ENCODE measurements around the gene FAF2. TPM values are rescaled to one million over a fixed set of nuclear protein-coding genes. Genes with fewer than 3 reads are reported as not detected.

FAF2 gene
- total and polyA plus RNA-seq, 3 experiments from 2014 or later = 13.5 to 45.2 (median 45.1) TPM

- no peak for DNase-seq
- H3K4me3 ChIP-seq (ENCODE audit: low read length) = no peak overlapping the region
Measured at GRCh38 chr5:176500511-176500910, 52.3 kb downstream of the FAF2 start.

GRCh38 chr5:176501333-176501732 is 53.1 kb downstream of the FAF2 start:
- H3K4me3 Mint-ChIP-seq = no peak overlapping the region
- peak overlapping the region in 1 of 8 donors; percentile 58 for H3K27ac Mint-ChIP-seq
- H3K4me1 Mint-ChIP-seq = no peaks in the 10 kb centered on the region
- H3K4me3 ChIP-seq (ENCODE audit: low read length) = no peak overlapping the region
- no peak overlapping the region for H3K27ac ChIP-seq (ENCODE audit: low read depth, low read length)
- H3K4me1 ChIP-seq (ENCODE audit: insufficient read depth, low read length) = no peaks in the 10 kb centered on the region
- H3K36me3 ChIP-seq (ENCODE audit: insufficient read depth, low read length) = peaks cover 56% of the 10 kb centered on the region
- H3K36me3 Mint-ChIP-seq = peaks cover 9 to 83% (median 33%) of the 10 kb centered on the region in 3 donors
- H3K27me3 ChIP-seq (ENCODE audit: insufficient read depth, low read length, poor library complexity, severe bottlenecking) = no peaks in the 10 kb centered on the region
- no peak for DNase-seq
- POLR2A ChIA-PET = no interaction called here
- CTCF ChIA-PET = interaction anchor here (1.3 to 1.5 kb wide), 2 partner anchors 12 to 53 kb away, joined by 3 to 4 read pairs; partner anchors contain the start of gene FAF2
- H3K9me3 Mint-ChIP-seq = no peaks in the 10 kb centered on the region
- H3K27me3 Mint-ChIP-seq = no peaks in the 10 kb centered on the region
- H3K9me3 ChIP-seq (ENCODE audit: low read length) = no peaks in the 10 kb centered on the region

More at GRCh38 chr5:176500511-176500910, 52.3 kb downstream of the FAF2 start:
- H3K27ac ChIP-seq (ENCODE audit: low read depth, low read length) = no peak overlapping the region
- no peaks in the 10 kb centered on the region for H3K9me3 Mint-ChIP-seq
- no peaks in the 10 kb centered on the region for H3K4me1 Mint-ChIP-seq
- no peaks in the 10 kb centered on the region for H3K9me3 ChIP-seq (ENCODE audit: low read length)
- ChIA-PET CTCF (interaction anchor here (1.1 to 1.3 kb wide), 2 partner anchors 12 to 43 kb away, joined by 3 read pairs; no protein-coding TSS in a partner anchor), POLR2A (no interaction called here)
- no peaks in the 10 kb centered on the region for H3K27me3 Mint-ChIP-seq
- no peaks in the 10 kb centered on the region for H3K4me1 ChIP-seq (ENCODE audit: insufficient read depth, low read length)
- no peaks in the 10 kb centered on the region for H3K27me3 ChIP-seq (ENCODE audit: insufficient read depth, low read length, poor library complexity, severe bottlenecking)
- peak overlapping the region in 2 of 8 donors; percentile 3 to 78 for H3K27ac Mint-ChIP-seq
- no peak overlapping the region for H3K4me3 Mint-ChIP-seq
- H3K36me3 ChIP-seq (ENCODE audit: insufficient read depth, low read length) = peaks cover 64% of the 10 kb centered on the region
- H3K36me3 Mint-ChIP-seq = peaks cover 9 to 84% (median 33%) of the 10 kb centered on the region in 3 donors

DNA sequence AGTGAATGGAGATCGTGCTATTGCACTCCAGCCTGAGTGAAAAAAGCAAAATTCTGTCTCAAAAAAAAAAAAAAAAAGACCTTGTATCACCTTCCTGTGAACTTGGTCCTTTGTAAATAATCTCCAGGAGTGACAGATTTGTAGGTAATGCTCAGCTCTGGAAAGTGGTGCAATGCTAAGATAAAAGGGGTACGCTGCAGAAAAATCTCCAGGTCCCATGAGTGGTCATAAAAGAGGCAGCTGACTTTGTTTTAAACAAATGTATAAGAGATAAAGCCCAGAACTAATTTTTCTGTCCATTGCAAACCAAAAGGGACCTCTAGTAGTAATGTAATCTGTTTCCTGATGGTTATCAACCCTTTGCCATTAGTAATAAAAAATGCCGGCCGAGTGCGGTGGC is 55.3 kb downstream of the FAF2 start:
- peak overlapping the region in 1 of 8 donors; percentile 61 for H3K27ac Mint-ChIP-seq
- no peak overlapping the region for H3K27ac ChIP-seq (ENCODE audit: low read depth, low read length)
- POLR2A ChIA-PET = no interaction called here
- peaks cover 49% of the 10 kb centered on the region for H3K36me3 ChIP-seq (ENCODE audit: insufficient read depth, low read length)
- no peaks in the 10 kb centered on the region for H3K9me3 ChIP-seq (ENCODE audit: low read length)
- no peaks in the 10 kb centered on the region for H3K9me3 Mint-ChIP-seq
- H3K27me3 Mint-ChIP-seq = no peaks in the 10 kb centered on the region
- H3K4me3 Mint-ChIP-seq = no peak overlapping the region
- DNase-seq = no peak
- CTCF ChIA-PET = no interaction called here
- peaks cover 9 to 83% (median 37%) of the 10 kb centered on the region in 3 donors for H3K36me3 Mint-ChIP-seq
- no peaks in the 10 kb centered on the region for H3K4me1 Mint-ChIP-seq
- no peak overlapping the region for H3K4me3 ChIP-seq (ENCODE audit: low read length)
- H3K4me1 ChIP-seq (ENCODE audit: insufficient read depth, low read length) = no peaks in the 10 kb centered on the region
- no peaks in the 10 kb centered on the region for H3K27me3 ChIP-seq (ENCODE audit: insufficient read depth, low read length, poor library complexity, severe bottlenecking)

DNA sequence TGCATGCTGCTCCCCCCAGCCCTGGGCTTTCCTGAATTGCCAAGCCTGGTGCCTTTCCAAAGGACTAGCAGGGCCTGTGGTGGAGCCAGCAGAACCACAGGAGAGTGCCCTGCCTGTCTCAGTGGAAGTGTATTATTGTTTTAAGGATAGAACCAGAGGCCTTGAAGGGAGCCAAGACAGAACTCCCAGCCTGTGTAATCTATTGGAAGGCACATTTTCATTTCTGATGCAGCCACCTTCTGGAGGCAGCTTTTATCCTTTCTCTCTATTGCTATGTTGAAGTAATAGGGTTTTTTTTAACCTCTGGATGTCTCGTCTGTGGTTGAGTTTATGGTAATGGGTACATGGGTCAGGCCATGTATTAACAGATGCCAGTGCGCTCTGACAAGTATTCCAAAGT is 59.7 kb downstream of the FAF2 start:
- no peaks in the 10 kb centered on the region for H3K27me3 ChIP-seq (ENCODE audit: insufficient read depth, low read length, poor library complexity, severe bottlenecking)
- H3K4me1 Mint-ChIP-seq = peaks cover 0 to 4% (median 0%) of the 10 kb centered on the region in 3 donors
- peaks cover 23% of the 10 kb centered on the region for H3K36me3 ChIP-seq (ENCODE audit: insufficient read depth, low read length)
- POLR2A ChIA-PET = interaction anchor here (1.0 kb wide), 1 partner anchor 27 kb away, joined by 3 read pairs; no protein-coding TSS in a partner anchor
- no peaks in the 10 kb centered on the region for H3K9me3 Mint-ChIP-seq
- no peak for DNase-seq
- no peaks in the 10 kb centered on the region for H3K27me3 Mint-ChIP-seq
- no peaks in the 10 kb centered on the region for H3K4me1 ChIP-seq (ENCODE audit: insufficient read depth, low read length)
- H3K27ac ChIP-seq (ENCODE audit: low read depth, low read length) = no peak overlapping the region
- no peak overlapping the region for H3K4me3 ChIP-seq (ENCODE audit: low read length)
- no peaks in the 10 kb centered on the region for H3K9me3 ChIP-seq (ENCODE audit: low read length)
- H3K4me3 Mint-ChIP-seq = no peak overlapping the region
- peak overlapping the region in 2 of 8 donors; percentile 5 to 36 for H3K27ac Mint-ChIP-seq
- H3K36me3 Mint-ChIP-seq = peaks cover 4 to 61% (median 23%) of the 10 kb centered on the region in 3 donors
- CTCF ChIA-PET = interaction anchor here (1.2 to 1.7 kb wide), 2 partner anchors 27 to 91 kb away, joined by 3 to 4 read pairs; partner anchors contain the start of gene CLTB

DNA sequence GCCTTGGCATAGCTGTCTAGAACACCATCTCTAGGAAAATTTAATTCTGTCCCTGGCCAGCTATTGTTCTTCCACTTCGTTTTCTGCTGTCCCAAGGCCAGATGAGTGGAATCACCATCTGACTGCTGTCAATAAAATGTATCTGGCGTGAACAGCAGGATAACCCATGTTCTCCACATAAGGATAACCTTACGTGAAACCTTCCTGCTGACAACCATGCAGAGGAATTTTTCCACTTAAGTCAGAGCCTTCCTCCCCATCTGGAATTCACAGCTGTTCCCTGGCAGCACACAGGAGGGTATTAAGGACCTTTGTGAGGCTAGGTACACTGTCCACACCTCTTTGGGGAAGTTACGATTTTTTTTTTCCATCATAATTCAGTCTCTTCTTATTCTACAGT is 60.4 kb downstream of the FAF2 start:
- peak overlapping the region in 4 of 8 donors; percentile 17 to 61 (median 41) for H3K27ac Mint-ChIP-seq
- no peaks in the 10 kb centered on the region for H3K4me1 ChIP-seq (ENCODE audit: insufficient read depth, low read length)
- no peaks in the 10 kb centered on the region for H3K9me3 Mint-ChIP-seq
- H3K4me3 Mint-ChIP-seq = no peak overlapping the region
- POLR2A ChIA-PET = interaction anchor here (1.0 kb wide), 1 partner anchor 26 kb away, joined by 3 read pairs; no protein-coding TSS in a partner anchor
- no peak for DNase-seq
- no peak overlapping the region for H3K27ac ChIP-seq (ENCODE audit: low read depth, low read length)
- H3K4me1 Mint-ChIP-seq = peaks cover 0 to 5% (median 0%) of the 10 kb centered on the region in 3 donors
- no peak overlapping the region for H3K4me3 ChIP-seq (ENCODE audit: low read length)
- H3K27me3 Mint-ChIP-seq = no peaks in the 10 kb centered on the region
- no peaks in the 10 kb centered on the region for H3K27me3 ChIP-seq (ENCODE audit: insufficient read depth, low read length, poor library complexity, severe bottlenecking)
- peaks cover 23% of the 10 kb centered on the region for H3K36me3 ChIP-seq (ENCODE audit: insufficient read depth, low read length)
- no peaks in the 10 kb centered on the region for H3K9me3 ChIP-seq (ENCODE audit: low read length)
- CTCF ChIA-PET = interaction anchor here (1.3 to 1.7 kb wide), 2 partner anchors 27 to 60 kb away, joined by 3 to 4 read pairs; no protein-coding TSS in a partner anchor
- H3K36me3 Mint-ChIP-seq = peaks cover 4 to 56% (median 20%) of the 10 kb centered on the region in 3 donors

DNA sequence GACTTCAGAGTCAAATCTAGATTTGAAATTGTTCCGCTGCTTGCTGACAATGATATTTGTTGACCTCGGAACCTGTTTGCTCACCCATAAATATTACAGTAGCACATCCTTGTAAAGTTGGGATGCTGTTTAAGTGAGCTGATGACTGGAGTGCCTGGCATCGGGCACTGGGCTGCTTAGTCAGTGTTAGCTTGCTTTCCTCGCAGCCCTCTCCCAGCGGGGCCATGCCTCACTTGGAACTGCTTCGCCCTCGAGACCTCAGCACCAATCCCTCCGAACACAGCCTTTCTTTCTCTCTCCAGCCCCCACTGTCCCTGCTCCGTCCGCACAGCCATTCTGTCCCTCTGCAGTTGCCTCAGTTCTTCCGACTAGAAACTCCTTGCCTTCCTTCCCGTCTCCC is 65.6 kb downstream of the FAF2 start:
- no peak overlapping the region for H3K4me3 Mint-ChIP-seq
- H3K4me1 ChIP-seq (ENCODE audit: insufficient read depth, low read length) = peaks cover 15% of the 10 kb centered on the region
- no peaks in the 10 kb centered on the region for H3K27me3 ChIP-seq (ENCODE audit: insufficient read depth, low read length, poor library complexity, severe bottlenecking)
- no peaks in the 10 kb centered on the region for H3K36me3 ChIP-seq (ENCODE audit: insufficient read depth, low read length)
- no peaks in the 10 kb centered on the region for H3K9me3 ChIP-seq (ENCODE audit: low read length)
- H3K4me3 ChIP-seq (ENCODE audit: low read length) = no peak overlapping the region
- H3K27ac ChIP-seq (ENCODE audit: low read depth, low read length) = no peak overlapping the region
- CTCF ChIA-PET = no interaction called here
- peaks cover 0 to 8% (median 2%) of the 10 kb centered on the region in 3 donors for H3K36me3 Mint-ChIP-seq
- DNase-seq = no peak
- POLR2A ChIA-PET = no interaction called here
- no peaks in the 10 kb centered on the region for H3K9me3 Mint-ChIP-seq
- H3K27ac Mint-ChIP-seq = peak overlapping the region in 2 of 8 donors; percentile 46 to 47
- H3K27me3 Mint-ChIP-seq = no peaks in the 10 kb centered on the region
- peaks cover 15 to 24% (median 17%) of the 10 kb centered on the region in 3 donors for H3K4me1 Mint-ChIP-seq

DNA sequence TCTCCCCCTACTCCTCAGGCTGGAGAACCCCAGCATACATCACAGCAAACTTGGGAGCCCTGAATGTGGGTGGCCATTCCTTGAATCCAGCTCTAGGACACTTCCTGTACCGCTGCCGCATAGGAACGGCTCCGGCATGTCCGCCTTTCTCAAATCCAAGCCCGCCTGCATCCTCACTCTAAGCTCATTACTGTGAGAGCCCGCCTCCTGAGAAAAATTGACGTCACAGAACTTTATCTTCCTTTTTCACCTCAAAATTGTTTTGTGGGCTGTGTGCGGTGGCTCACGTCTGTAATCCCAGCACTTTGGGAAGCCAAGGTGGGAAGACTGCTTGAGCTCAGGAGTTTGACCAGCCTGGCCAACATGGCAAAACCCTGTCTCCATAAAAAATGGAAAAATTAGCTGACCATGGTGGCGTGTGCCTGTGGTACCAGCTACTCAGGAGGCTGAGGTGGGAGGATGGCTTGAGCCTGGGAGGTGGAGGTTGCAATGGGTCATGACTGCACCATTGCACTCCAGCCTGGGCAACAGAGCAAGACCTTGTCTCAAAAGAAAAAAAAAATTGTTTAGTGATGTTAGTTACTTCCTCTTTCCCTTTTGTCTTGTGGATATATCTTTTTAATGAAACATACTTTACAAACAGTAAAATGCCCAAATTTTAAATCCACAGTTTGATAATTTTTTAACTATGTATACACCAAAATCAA is 66.2 kb downstream of the FAF2 start:
- Histone ChIP-seq H3K27me3 (ENCODE audit: insufficient read depth, low read length, poor library complexity, severe bottlenecking) (no peaks in the 10 kb centered on the region), H3K9me3 (ENCODE audit: low read length) (no peaks in the 10 kb centered on the region), H3K4me3 (ENCODE audit: low read length) (no peak overlapping the region), H3K27ac (ENCODE audit: low read depth, low read length) (no peak overlapping the region), H3K4me1 (ENCODE audit: insufficient read depth, low read length) (peaks cover 15% of the 10 kb centered on the region), H3K36me3 (ENCODE audit: insufficient read depth, low read length) (no peaks in the 10 kb centered on the region)
- Mint-ChIP-seq H3K27ac (peak overlapping the region in 4 of 8 donors; percentile 46 to 64 (median 52)), H3K4me1 (peaks cover 15 to 24% (median 17%) of the 10 kb centered on the region in 3 donors), H3K4me3 (no peak overlapping the region), H3K9me3 (no peaks in the 10 kb centered on the region), H3K36me3 (peaks cover 0 to 3% (median 2%) of the 10 kb centered on the region in 3 donors), H3K27me3 (no peaks in the 10 kb centered on the region)
- DNase-seq = no peak
- ChIA-PET POLR2A (no interaction called here), CTCF (no interaction called here)

DNA sequence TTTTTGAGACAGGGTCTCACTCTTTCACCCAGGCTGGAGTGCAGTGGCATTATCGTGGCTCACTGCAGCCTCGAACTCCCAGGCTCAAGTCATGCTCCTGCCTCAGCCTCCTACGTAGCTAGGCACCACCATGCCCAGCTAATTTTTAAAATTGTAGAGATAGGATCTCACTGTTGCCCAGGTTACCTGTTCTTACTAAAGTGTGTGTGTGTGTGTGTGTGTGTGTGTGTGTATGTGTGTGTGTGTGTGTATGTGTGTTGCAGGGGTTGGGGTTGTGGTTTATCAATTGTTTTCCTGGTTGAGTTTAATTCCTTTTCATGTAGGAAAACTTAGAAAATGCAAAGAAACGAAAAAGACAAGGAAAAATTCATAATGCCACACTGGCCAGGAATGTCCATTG is 67.2 kb downstream of the FAF2 start:
- Mint-ChIP-seq H3K36me3 (no peaks in the 10 kb centered on the region), H3K9me3 (no peaks in the 10 kb centered on the region), H3K27me3 (no peaks in the 10 kb centered on the region), H3K27ac (peak overlapping the region in 2 of 8 donors; percentile 38), H3K4me1 (peaks cover 15 to 26% (median 19%) of the 10 kb centered on the region in 3 donors), H3K4me3 (no peak overlapping the region)
- Histone ChIP-seq H3K36me3 (ENCODE audit: insufficient read depth, low read length) (no peaks in the 10 kb centered on the region), H3K4me1 (ENCODE audit: insufficient read depth, low read length) (peaks cover 15% of the 10 kb centered on the region), H3K27ac (ENCODE audit: low read depth, low read length) (no peak overlapping the region), H3K4me3 (ENCODE audit: low read length) (no peak overlapping the region), H3K27me3 (ENCODE audit: insufficient read depth, low read length, poor library complexity, severe bottlenecking) (no peaks in the 10 kb centered on the region), H3K9me3 (ENCODE audit: low read length) (no peaks in the 10 kb centered on the region)
- ChIA-PET POLR2A (no interaction called here), CTCF (interaction anchor here (0.6 kb wide), 1 partner anchor 26 kb away, joined by 3 read pairs; no protein-coding TSS in a partner anchor)
- DNase-seq = no peak
